ENCODE results near the gene TOP2A.
"Not testable (repeated sequence)": the region's sequence is repeated elsewhere in the genome, so short reads cannot be mapped to it uniquely, and the experiment has no call there.

Gene TOP2A

DNA sequence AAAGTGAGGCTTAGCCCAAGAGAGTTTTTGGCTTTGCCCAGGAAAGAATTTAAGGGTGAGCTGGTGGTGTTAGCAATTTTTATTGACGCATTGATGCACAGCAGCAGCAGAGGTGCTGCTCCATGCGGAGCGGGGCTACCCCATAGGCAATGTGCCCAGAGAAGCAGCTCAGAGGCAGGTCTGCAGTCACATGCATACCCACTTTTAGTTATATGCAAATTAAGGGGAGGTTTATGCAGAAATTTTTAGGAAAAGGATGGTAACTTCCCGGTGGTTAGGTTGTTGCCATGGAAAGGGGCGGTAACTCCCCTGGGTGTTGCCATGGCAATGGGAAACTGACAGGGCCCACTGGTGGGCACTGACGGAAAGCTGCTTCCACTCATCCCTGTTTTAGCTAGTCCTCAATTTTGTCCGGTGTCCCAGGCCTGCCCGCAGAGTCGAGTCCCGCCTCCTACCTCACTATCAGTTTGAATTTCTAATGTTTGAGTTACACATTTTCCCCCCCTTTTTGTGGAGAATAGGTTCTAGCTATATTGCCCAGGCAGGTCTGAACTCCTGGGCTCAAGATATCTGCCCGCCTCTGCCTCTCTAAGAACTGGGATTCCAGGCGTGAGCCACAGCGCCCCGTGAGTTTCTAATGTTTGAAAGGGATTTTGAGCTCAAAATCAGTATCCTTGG is 42.7 kb downstream of the TOP2A start:
- no peak for DNase-seq

GRCh38 chr17:40373999-40374398 is 43.7 kb downstream of the TOP2A start:
- DNase-seq, result no peak

GRCh38 chr17:40373324-40373723 is 44.4 kb downstream of the TOP2A start:
- no peak for DNase-seq

GRCh38 chr17:40372644-40373043 is 45.1 kb downstream of the TOP2A start:
- DNase-seq, result not testable (repeated sequence)

DNA sequence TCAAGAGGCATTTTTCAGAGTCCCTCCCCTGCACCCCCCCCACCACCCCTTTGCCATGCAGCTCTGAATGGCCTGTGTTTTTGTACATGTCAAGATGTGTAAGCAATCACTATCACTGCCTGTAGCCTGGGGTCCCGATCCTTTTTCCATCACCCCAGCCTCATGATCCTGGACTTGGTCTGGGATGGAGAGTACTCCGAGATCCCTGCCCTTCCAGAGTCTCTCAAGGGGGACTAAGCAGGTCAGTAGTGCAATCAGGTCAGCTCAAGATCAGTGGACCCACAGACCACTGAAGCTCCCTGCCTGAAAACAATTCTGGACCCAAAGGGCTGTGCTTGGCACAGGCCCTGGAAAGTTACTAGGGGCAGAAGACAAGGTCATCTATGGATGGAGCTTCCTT is 45.7 kb downstream of the TOP2A start:
- DNase-seq, result no peak

DNA sequence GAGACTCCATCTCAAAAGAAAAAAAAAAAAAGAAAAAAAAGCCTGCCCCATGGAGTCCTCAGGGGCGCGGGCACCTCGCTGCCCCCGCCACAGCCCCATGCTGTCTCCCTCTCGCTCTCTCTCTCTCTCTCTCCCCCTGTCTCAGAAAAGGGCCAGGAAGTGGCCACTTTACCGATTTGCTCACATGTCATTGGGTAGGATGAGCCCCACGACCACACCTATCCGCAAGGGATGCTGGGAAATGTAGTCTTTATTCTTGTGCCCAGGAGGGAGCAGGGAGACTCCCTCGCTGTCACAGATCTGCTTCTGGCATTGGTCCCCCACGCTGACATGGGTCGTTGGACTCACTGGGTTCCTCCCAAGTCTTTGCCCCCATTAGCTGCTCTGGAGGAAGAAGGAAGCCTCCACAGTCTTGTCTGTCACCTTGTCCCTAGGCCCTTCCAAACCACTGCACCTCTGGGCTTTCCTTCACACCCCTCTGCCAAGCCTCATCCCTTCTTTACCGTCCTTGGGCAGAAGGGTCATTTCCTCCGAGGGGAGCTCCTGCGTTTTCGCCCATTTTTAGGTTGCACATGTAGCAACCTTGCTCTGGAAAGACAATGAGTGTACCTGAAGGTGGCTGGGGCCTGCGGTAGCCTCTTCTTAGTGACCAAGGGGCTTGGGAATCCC is 46.3 kb downstream of the TOP2A start:
- DNase-seq, result no peak

DNA sequence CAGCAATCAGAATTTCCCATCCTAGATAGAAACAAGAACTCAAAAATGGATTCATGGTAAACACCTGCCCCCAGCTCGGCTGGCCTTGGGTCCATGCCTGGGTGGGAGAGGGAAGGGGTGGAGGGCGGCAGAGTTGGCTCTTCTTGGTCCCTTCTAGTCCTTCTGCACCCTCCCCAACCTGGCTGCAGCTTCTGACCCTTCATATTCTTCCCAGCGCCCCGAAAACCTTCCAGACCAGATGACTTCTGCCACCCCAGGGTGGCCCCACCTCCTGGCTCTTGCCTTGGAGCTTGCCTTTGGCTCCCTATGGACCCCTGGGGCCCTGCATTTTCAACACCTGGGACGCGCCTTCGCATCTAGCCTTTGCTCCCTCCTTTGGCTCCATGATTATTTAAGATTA is 47.8 kb downstream of the TOP2A start:
- no peak for DNase-seq

- not testable (repeated sequence) for DNase-seq
These were observed 50.0 kb downstream of the TOP2A start for GRCh38 chr17:40367728-40368127.

DNA sequence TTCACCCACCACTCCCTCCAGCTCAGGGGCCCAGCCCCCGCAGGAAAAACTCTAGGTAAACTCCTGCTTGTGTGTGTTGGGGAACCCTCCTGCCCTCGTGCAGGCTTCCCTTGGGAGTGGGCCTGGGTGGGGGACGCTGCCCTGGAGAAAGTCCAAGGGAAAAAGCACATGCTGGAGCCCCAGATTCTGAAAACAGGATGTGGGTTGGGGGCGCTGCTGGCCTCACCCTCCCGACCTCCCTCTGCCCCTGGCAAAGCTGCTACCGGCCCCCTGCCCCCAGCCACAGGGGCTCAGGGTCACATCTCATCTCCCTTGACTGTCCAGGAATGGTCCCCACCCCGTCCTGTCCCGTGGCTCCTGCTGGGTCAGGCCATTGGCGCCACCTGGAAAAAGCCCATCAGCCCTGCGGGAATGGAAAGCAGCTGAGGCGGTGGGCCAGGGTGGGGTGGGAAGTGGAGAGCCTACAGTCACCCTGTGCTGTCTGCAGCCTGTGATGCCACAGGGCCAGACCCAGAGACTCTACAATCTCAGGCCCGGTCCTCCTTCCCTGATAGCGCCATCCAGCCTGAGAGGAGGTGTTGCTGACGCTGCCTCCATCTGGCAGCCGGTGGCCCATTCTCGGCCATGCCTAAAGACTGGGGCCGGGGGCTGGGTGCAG is 50.7 kb downstream of the TOP2A start:
- no peak for DNase-seq

DNA sequence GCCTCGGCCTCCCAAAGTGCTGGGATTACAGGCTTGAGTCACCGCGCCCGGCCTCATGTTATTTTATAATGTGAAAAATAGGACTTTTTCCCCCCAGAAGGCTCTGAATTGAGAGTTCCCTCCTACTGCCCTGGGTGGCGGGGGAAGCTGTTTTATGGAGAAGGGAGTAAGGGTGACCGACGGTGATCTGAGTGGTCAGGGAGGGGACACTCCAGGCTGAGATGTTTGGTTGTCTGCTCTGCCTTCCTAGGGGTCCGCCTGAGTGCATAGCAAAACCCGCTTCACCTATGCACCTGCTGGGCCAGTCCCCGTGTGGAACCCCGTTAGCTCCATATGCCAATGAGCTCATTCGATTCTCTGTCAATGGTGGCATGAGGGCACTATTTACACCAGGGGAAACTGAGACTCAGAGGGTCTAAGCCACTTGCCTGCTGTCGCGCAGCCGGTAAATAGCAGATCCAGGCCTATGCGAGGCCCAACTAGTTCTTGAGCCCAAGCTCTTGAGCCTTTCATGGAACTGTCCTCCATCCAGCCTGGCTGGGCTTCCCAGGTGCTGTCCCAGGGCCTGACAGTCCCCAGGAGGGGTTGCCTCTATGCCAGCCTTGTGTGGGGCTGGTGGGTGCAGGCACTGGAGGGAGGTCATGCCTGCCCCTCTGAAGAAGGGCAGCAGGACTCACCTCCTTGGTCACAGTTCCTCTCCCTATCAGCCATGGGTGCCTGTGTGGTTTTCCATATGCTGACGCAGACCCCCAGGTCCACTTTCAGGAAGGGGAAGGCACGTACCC is 51.4 kb downstream of the TOP2A start:
- DNase-seq, result no peak

- DNase-seq, result no peak
These were observed 52.8 kb downstream of the TOP2A start for GRCh38 chr17:40364906-40365305.

GRCh38 chr17:40364121-40364861 is 53.4 kb downstream of the TOP2A start, which contains the start of gene GJD3:
Gene GJD3, minus strand, starts transcription at chr17:40364737. Its CDS starts 922 bp downstream, at chr17:40363815.
- DNase-seq, result no peak

GRCh38 chr17:40363111-40363827 is 54.4 kb downstream of the TOP2A start:
- no peak for DNase-seq

GRCh38 chr17:40362696-40363110 is 55.0 kb downstream of the TOP2A start:
- peak; percentile 60 for DNase-seq

DNA sequence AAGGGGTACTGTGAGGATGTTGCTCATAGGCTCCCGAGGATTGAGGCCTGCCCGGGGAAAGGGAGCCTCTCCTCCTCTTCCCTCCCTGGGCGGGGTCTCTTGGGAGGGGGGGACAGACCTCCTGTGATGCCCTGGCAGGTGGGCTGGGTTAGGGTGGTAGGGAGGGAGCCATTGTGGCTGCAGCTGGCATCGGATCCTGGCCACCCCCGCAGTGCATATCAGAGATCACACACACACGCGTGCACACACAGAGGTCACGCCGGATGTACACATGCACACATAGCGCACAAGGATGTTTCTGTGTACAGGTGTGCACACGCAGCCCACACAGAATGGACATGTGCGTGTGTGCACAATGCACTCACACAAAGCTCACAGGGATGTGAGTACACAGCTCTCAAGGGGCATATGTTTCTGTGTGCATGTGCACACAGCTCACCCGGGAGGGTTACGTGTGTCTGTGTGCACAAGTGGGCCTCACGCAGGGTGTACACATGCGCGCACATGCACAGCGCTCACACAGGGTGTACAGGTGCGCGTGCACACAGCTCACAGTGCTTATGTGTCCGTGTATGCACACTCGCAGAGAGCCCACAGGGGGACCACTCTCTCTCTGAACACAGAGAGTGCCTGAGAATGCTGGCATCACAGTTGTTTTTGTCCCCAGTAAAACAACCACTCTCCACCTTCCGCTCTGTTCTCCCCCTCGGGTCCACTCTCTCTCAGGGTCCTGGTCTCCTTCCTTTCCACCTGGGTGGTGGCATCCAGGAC is 55.6 kb downstream of the TOP2A start:
- DNase-seq, result no peak

DNA sequence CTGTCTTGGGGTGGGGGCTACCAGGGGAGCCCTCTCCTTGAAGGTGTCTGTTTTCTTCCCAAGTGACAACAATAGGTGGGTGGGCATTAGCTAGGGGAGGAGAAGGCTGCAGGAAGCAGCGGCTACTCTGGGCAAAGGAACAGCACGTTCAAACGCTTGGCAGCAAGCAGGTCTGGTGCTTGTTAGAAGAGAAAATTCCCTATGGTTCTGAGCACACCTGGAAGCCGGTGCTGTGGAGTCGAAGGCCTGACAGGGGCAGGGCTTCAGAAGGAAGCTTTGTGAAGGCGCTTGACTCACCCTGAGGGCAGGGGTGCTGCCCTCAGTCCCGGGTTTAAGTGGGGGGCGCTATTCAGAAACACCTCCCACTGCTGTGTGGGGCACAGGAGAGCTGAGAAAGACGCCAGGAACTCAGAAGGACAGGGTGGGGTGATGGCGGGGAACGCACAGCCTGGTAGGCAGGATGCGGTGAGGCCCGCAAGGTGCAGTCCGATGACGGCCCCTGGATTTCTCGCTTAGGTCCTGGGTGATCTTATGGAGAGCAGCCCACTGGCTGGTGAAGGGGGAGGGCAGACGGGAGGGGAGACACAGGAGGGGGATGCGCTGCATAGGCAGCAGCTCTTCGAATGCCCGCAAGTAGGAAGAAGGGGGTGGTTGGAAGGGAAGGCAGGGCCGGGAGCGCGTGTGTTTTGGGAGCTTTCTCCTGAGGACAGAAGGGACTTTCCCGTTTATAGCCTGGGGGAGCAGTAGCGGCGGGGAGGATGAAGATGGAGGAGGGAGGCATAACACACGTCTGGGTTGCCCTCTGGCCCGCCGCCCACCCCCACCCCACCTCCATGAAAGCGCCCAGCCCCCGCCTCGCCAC is 56.4 kb downstream of the TOP2A start:
- no peak for DNase-seq

DNA sequence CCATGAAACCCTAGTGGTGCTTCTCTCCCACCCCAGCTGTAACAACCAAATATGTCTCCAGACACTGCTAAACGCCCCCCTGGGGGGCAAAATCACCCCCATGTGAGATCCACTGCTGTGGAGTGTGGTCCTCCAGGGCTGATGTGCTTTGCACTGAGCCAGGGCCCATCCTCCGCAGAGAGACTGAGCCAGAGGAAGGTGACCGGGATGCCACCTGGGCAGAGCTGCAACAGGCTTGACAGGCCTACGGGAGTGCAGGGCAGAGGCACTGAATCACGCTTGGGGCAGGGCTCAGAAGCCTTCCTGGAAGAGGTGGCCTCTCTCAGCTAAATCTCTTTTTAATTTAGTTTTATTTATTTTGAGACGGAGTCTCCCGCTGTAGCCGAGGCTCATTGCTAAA is 57.6 kb downstream of the TOP2A start:
- DNase-seq, result no peak

GRCh38 chr17:40358323-40359038 is 59.2 kb downstream of the TOP2A start:
- peak; percentile 86 for DNase-seq
